ENCODE results near the gene DYNC2H1.

DYNC2H1 gene

DNA sequence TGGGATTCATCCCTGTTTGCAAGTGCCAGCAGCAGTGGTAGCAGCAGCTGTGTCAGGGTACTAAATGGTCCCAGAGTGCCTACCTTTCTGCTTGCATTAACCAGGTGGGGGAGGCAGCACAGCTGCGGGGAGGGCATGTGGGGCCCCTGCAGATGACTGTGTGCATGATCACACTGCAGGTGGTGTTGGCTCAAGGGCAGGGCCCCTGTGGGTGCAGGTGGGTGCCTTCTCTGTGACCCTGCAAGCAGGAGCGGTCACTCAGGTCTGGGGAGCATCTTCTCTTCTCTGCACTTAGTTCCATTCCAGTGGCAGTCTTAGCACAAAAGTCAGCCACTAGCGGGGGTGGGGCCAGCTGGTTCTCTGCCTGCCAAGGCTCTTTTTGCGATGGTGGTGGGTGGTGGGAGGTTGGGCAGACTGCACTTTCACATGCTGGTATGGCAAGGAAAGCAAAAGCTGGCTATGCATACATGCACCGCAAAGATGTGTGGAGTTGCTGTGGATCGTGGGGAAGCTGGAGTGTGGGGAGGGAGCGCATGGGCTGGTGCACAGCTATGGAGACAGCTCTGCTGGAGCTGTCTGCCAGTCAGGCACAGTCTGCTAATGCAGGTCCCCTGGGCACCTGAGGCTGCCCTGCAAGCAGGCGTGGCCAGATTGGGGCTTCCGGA, 157.1 kb downstream of the DYNC2H1 start:
- no peak for DNase-seq (ENCODE audit: low read depth in 2 of 3, low spot score in 2 of 3)

DNA sequence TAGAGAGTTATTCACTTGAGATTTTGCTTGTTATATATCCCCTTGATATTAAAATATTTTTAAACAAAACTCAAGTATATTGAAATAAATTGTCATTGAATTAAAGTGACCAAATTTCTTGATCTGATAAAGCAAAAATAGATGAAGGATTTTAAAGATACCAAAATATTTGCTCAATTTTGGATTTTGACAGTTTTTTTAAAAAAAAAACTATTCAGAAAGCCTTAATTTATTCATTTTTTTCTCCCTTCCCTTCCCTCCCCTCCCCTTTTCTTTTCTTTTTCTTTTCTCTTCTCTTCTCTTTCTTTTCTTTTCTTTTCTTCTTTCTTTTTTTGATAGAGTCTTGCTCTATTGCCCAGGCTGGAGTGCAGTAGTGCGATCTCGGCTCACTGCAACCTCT, 163.7 kb downstream of the DYNC2H1 start:
- DNase-seq (ENCODE audit: low read depth in 2 of 3, low spot score in 2 of 3) = no peak

DNA sequence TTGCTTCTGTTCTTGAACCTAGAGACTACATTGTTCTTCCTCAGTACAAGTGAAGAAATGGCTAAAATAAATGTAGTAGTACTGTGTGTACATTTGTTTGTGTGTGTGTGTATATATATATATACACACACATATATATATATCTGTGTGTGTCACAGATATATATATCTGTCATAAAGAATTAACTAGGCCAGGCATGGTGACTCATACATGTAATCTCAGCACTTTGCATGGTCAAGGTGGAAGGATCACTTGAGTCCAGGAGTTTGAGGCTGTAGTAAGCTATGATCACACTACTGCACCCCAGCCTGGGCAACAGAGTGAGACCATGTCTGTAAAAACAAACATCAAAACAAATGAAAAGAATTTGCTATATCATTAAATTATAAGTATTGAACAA, 164.8 kb downstream of the DYNC2H1 start:
- DNase-seq (ENCODE audit: low read depth in 2 of 3, low spot score in 2 of 3) = no peak

DNA sequence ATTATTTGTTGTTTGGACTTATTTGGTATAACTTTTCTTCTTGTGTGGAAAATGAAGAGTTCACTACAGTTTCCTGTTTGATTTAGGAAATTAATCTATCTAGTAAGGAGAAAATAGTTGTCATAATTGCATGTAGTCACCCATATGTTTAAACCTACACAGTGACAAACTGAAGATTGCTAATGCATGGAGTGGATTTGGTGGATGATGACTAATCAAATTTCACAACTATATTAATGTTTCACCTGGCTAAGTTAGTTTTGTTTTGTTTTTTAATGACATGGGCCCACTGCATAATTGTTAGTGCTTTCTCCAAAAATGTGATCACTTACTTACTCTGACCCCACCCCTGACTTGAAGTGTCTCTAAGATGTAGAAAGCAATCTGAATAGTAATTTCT, 170.6 kb downstream of the DYNC2H1 start:
- DNase-seq (ENCODE audit: low read depth in 2 of 3, low spot score in 2 of 3) = no peak

DNA sequence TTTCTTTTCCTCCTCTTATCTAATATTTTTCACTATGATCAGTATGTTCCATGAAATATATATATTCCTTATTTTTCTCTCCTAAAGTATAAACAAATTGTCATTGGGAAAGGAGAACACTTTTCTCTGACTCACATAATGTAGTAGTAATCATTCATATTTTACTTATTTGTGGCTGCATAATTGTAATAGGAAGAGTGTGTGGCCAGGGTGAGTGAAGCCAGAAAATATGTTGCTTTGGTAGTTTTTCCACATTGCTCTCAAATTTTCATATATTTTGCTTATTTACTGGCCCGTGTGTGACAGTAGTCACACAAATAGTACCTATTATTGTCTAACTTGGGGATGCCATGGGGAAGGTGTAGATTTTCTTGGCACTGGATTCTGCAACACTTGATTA, 172.1 kb downstream of the DYNC2H1 start:
- no peak for DNase-seq (ENCODE audit: low read depth in 2 of 3, low spot score in 2 of 3)

DNA sequence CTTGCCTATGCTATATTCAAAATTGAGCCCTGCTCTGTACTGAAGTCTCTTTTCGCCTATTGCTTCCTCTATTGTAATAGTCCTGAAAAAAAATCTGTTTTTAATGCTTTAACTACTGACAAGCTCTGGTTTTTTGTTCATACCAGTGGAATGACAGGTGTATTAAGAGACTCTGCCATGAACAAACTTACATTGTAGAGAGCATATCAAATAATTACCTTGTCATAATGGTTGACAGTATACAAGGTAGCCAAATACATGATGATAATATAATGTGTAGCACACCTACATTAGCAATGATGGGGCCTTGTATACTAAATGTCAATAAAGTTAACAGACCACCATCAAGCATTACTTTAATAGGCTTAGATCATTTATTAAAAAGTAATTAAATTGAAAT, 175.0 kb downstream of the DYNC2H1 start:
- DNase-seq (ENCODE audit: low read depth in 2 of 3, low spot score in 2 of 3) = no peak

DNA sequence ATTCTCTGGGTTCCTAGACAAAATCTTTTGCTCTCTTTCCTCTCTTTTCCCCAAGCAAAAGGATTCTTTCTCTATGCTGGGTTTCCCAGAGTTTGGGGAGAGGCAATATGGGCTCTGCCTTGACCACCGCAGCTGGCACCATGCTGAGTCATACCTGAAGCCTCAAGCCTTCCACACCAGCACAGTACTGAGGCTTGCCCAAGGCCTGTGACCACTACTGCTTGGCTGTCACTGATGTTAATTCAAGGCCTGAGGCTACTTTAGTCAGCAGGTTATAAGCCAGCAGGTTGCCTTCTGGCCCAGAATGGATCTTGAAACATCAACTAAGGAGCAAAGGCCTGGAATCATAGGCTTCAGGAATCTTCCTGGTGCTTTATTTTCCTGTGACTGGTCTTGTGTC, 185.3 kb downstream of the DYNC2H1 start:
- no peak for DNase-seq (ENCODE audit: low read depth in 2 of 3, low spot score in 2 of 3)

DNA sequence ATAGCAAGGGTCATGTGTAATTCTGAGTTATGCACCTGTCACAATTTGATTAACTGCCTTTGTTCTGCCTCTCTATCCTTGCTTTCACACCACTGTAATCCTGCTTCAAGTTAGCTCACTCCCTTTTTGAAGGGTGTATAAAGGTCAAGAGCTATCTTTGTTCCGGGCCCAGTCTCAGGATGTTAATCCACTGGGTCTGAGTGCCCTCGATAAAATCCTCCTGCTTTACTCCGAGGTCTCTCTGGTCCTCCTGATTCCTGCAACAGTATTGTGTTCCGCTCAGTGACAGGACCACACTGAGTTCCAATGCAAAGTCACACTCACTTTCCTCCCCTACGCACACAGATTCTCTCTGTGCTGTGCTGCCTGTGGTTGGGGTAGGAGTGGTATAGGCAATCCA, 186.5 kb downstream of the DYNC2H1 start:
- DNase-seq (ENCODE audit: low read depth in 2 of 3, low spot score in 2 of 3) = no peak

DNA sequence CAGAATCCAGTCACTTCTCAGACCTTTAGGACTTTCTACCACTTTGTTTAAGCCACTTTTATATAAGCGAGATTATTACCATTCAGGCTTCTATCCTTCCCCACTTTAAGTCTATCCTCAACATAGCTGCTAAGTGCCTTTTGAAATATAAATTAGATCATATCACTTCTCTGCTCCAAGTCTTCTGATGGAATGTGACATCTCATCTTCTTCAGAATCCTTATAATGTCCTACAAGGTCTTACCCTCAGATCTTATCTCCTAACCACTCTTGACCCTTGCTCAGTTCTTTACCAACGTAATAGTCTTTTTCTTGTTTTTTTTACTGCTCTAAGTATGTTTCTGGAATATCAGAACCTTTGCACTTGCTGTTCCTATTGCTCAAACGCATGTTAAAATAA, 188.7 kb downstream of the DYNC2H1 start:
- no peak for DNase-seq (ENCODE audit: low read depth in 2 of 3, low spot score in 2 of 3)

DNA sequence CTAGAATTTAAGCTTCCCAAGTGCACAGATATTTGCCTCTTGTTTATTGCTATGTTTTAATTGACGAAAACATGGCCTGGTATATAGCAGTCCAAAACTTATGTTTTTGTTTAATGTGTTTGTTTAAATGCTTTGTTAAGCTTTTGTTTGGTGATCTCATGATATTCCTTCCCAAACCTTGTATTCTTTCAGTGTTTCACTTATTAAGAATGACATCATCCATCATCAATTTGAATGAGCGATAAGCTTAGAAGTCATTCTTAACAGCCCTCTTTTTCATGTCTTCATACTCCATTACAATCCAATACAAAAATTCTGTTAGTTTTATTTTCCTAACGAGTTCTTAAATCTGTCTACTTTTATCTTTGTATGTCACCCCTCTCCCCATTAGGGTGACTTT, 206.0 kb downstream of the DYNC2H1 start:
- no peak for DNase-seq (ENCODE audit: low read depth in 2 of 3, low spot score in 2 of 3)

DNA sequence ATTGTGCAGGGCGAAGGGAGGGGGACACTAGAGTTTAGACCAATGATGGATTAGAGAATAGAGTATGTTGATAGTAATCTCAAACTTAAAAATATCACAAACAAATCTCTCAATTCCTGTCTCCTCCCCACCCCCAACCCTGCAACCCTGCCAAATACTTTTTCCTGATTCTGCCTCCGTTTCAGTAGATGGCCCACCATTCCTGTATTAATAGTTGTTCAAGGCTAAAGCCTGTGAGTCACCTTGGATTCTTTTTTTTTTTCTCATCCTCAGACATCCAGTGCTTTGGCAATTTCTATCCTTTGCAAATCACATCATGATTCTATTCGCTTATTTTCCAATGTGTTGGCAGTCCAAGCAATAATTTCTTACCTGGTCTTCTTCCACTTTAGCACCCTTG, 207.9 kb downstream of the DYNC2H1 start:
- DNase-seq (ENCODE audit: low read depth in 2 of 3, low spot score in 2 of 3) = no peak

DNA sequence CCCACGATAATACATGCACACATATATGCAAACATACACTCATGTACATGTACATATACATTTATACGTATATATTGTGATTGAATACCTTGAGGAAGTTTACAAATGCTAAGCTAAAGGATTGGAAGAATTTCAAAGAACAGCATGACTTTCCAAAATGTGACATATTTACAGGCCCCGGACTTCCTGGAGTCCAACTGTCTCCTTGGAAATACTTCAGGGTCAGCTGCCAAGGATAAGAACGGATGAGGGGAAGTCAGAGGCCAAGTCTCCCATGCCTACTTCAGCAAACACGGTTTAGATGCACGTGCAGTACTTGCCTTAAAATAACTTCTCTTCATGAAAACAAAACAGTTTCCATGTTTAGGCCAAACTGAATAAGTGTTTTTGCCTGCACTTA, 213.6 kb downstream of the DYNC2H1 start:
- no peak for DNase-seq (ENCODE audit: low read depth in 2 of 3, low spot score in 2 of 3)

DNA sequence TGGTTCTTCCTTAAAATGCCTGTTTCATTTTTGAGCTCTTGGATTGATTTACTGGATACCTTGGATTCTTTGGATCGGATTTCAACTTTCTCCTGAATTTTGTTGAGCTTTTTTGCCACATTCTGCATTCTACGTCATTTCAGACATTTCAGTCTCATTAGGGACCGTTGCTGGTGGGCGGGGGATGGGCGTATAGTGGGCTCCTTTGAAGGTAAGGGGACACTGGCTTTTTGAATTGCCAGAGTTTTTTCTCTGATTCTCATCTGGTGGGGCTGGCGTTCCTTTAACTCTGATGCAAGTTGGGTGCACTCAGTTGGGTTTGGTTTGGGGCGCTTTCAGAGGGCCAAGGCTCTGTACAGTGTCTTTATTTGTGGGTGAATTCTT, 216.5 kb downstream of the DYNC2H1 start:
- no peak for DNase-seq (ENCODE audit: low read depth in 2 of 3, low spot score in 2 of 3)

DNA sequence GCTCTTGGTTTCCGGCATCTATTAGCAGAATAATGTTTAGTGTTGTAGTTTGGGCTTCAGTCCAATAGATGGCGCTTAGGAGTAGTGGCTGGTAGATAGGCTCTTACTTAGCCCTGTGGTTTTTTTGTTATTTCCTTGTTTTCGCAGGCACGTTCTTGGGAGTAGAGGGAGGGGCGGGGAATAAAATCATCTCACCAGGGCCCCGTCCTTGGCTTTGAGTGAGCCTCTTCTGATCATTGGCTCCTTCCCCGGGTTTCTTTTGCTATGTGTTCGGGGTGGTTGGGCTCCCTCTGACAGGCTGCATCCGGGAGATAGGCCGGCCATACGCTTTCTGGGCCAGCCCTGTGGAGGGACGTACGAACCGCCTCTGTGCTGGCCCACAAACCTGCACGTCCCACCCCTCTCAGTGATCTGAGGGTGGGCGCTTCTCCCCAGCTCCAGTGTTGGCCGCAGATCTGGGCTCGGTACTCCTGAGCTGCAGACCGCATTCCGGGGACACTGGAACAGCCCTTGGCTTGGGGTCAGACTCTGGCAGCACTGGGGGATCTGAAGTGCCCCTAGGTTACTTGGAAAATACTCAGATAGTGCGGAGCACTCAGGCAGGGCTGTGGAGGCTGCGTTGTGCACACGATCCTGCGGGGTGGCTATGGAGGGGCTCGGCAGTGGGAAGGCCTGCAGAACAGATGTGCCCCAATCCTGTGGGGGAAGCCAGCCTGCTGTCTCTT, 217.0 kb downstream of the DYNC2H1 start:
- no peak for DNase-seq (ENCODE audit: low read depth in 2 of 3, low spot score in 2 of 3)

DNA sequence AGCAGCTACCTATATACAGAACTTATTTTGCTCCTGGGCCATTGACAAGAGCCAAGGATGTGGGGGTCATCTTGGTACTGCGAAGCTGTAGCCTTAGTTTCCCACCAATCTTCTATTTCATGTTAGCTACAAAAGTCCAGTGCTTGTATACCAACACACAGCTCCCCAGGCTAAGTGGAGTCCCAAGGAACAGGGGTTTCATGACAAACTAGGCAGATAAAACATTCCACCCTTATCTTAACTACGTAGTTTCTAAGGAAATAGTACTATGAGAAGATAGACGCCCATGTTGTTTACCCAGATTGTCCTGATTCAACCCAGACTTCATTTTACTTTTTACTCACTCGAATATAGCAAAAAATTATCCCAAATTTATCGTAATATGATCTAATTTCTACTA, 218.5 kb downstream of the DYNC2H1 start:
- no peak for DNase-seq (ENCODE audit: low read depth in 2 of 3, low spot score in 2 of 3)

DNA sequence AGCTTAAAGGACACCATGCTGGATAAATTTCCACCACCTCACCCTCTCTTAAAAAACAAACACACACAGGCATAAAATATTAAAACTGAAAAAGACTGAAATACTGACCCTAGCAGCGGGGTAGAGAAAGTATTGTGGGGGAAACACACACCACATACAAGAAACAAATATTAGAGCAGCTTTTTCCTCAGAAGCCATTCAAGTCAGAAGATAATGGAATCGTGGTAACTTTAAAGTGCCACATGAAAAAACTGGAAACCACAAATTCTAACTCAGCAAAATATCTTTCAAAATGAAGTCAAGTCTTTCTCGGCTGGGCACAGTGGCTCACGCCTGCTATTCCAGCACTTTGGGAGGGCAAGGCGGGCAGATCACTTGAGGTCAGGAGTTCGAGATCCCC, 223.2 kb downstream of the DYNC2H1 start:
- DNase-seq (ENCODE audit: low read depth in 2 of 3, low spot score in 2 of 3) = no peak

DNA sequence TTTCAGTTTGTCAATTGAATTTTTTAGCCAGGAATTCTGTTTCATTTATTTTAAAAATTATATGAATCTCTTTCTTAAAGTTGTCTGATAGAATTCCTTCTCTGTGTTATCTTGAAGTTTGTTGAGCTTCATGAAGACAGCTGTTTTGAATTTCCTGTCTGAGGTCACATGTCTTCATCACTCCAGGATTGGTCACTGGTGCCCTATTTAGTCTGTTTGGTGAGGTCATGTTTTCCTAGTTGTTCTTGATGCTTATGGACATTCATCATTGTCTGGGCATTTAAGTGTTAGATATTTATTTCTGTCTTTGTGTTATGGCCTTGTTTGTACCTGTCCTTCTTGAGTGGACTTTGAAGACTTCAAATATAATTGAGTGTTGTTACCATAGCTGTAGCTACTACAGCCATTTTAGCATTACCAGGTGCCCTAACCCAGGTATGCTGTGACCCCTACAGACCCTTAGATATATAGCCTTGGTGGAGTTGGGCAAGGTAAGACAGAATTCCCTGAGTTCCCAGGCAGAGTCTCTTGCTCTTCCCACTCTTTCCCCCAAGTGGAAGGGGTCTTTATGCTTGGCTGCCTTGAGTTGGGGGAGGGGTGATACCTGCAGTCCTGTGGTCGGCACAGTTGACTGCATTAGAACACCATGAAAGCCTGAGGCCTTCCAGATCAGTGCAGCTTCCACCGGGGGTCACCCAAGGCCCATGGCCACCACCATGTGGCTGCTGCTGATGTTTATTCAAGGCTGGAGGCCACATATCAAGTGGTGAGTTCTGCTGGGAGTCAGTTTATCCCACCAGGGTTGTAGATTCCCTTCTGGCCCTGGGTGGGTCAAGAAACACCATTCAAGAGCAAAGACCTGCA, 229.6 kb downstream of the DYNC2H1 start:
- no peak for DNase-seq (ENCODE audit: low read depth in 2 of 3, low spot score in 2 of 3)

DNA sequence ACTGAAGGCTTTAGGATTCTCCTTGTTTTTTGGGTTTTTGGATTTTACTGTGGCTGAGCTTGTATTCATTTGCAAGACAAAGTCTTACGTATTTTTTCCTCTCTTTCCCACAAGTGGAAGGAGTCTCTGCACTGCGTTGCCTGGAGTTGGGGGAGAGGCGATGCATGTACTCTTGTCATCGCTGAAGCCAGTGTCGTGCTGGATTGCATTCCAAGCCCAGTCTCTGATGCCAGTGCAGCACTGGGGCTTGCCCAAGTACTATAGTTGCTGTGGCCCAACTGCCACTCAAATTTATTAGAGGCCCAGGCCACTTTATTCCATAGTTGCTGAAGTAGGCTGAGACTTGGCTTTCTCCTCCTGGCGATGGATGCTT, 230.2 kb downstream of the DYNC2H1 start:
- DNase-seq (ENCODE audit: low read depth in 2 of 3, low spot score in 2 of 3) = no peak

DNA sequence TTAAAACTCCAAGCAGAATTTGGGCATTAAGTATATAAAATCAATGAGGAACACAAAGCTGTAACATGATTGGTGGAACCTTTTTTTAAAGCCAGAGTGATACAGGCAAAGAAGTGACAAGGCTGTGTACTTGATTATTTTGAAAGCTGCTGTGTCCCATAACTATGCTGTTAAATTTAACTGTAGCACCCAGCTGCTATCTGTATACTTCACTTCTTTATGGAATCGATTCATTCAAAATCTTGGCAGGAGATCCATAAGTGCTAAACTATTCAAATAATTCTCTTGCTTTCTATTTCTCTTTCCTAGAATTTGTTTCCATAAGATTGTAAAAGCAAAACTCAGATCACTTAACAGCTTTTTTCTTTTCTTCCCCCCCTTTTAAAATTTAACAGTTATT, 231.7 kb downstream of the DYNC2H1 start:
- no peak for DNase-seq (ENCODE audit: low read depth in 2 of 3, low spot score in 2 of 3)

DNA sequence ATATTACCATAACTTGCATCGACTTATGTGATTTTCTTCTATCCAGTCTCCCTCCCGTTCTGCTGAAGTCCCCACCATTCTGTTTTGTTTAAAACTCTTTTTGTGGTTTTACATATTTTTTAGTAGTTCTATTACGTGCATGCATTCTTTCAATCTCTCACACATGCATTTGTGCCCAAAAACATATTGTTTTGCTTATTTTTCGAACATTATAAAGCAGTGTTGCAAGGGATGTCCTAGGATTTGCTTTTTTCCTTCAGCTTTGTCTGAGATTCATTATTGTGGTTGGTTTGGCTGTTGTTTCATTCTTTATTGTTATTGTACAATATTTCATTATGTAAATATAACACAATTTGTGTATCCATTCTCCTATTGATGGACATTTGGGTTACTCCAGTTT, 235.7 kb downstream of the DYNC2H1 start:
- DNase-seq (ENCODE audit: low read depth in 2 of 3, low spot score in 2 of 3) = no peak

DNA sequence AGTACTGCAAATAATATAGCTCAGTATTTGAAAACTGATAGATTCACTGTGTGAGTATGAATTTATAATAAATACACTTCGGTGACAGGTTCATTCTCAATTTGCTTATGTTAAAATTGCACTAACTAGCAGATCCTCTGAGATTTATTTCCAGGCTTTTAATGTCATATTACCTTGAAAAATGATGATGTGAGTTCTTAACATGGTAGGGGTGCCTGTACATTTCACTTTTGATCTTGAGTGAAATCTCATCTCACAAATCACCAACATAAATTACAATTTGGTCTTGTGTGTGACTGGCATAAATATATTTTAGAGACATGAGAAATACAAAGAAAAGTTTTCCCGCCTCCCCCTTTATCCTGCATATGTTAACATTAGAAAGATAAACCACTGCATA, 240.4 kb downstream of the DYNC2H1 start:
- DNase-seq (ENCODE audit: low read depth in 2 of 3, low spot score in 2 of 3) = no peak

DNA sequence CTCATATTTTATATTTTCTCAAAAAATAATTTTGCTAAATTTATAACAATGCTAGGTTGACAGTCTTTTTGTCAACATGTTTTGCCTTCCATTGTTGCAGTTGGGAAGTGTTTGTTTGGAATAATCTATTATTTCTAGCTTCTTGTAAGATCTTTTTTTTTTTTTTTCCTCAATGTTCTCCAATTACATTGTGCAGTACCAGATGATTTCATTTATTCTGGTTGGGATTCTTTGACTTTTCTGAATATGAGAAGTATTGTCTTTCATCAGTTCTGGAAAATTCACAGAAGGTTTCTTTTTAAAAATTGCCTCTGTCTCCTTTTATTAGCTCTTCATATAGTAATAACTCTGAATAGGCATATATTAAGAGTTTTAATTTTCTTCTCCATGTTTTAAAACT, 245.4 kb downstream of the DYNC2H1 start:
- no peak for DNase-seq (ENCODE audit: low read depth in 2 of 3, low spot score in 2 of 3)
